Adrenal gland (tissue), 12 donors: ENCODE data around the gene CRNKL1. TPM values are rescaled to one million over a fixed set of nuclear protein-coding genes. Genes with fewer than 3 reads are reported as not detected.

Source experiments
- DNase-seq, 7 donors: peaks; one replicate each; pipeline ENCODE4 v3.0.0-alpha.2; 2019 to 2020
- H3K27ac ChIP-seq, 5 donors: fragments of 200-600 bp; sonication (generic) in 4 of 5; 1 replicate in 3 of 5; 2 replicates in 2 of 5; pipeline versions ENCODE4 v1.5.1 to v1.8.0; 2016 to 2020; ENCODE audit warnings: mild to moderate bottlenecking in 1 of 5
- H3K27me3 ChIP-seq: fragments of 200-600 bp; 2 replicates; pipeline ENCODE4 v1.8.0; 2021
- H3K36me3 ChIP-seq, 2 donors: fragments of 200-600 bp; replicated peaks in 1 of 2; 1 replicate in 1 of 2; 2 replicates in 1 of 2; pipeline versions ENCODE4 v1.5.1 to v1.8.0; 2018 to 2022
- H3K4me1 ChIP-seq, 2 donors: fragments of 200-600 bp; replicated peaks in 1 of 2; 1 replicate in 1 of 2; 2 replicates in 1 of 2; pipeline versions ENCODE4 v1.5.1 to v1.8.0; 2018 to 2021
- H3K4me3 ChIP-seq, 4 donors: fragments of 200-600 bp; sonication (generic) in 3 of 4; one replicate each; pipeline ENCODE4 v1.5.1; 2016 to 2018
- H3K9me3 ChIP-seq, 3 donors: fragments of 200-600 bp; sonication (generic) in 1 of 3; replicated peaks in 1 of 3; 1 replicate in 2 of 3; 2 replicates in 1 of 3; pipeline versions ENCODE4 v1.5.1 to v1.8.0; 2016 to 2021
- POLR2A ChIP-seq, 2 donors: fragments of 450-650 bp; IDR thresholded peaks; one replicate each; pipeline ENCODE4 v1.6.1; 2017; ENCODE audit warnings: antibody characterized with exemption in 2 of 2, mild to moderate bottlenecking in 2 of 2, moderate library complexity in 1 of 2
- WGBS, 4 donors: extraction: QIAGEN DNeasy Blood & Tissue Kit in 2 of 4; methylation state at CpG; one replicate each; pipeline versions ENCODE4 v1.1.5 to v1.1.7; 2013 to 2017; 5-methylcytosine and 5-hydroxymethylcytosine counted together
- intact Hi-C, 2 donors: fragments of 100-400 bp; cut with DNase I; formaldehyde crosslinking; loops; one replicate each; pipeline versions ENCODE4 v1.14.1 to v1.15.0; 2022 to 2023
- polyA plus RNA-seq, 3 donors: library from polyadenylated mRNA; stranded (reverse); fragments of 200-250 nt in 2 of 3; fragments of 350-450 nt in 1 of 3; fragmentation: Illumina TruSeq in 1 of 3; extraction: RNeasy Lipid Tissue Mini Kit (QIAGEN cat#74804) in 1 of 3; gene quantifications; one replicate each; pipeline ENCODE4 v1.2.3, GENCODE V29; 2013 to 2014
- total RNA-seq, 9 donors: library from RNA; depleted of rRNA in 4 of 9; stranded (reverse); fragments of >200 nt in 4 of 9; fragments of 120-200 nt in 1 of 9; fragmentation: NEBNext Ultra II Directional in 1 of 9; extraction: Animal tissue kit (Norgen Biotek cat#: 25700) in 1 of 9; gene quantifications; one replicate each; pipeline versions ENCODE4 v1.1.0 to v1.2.4, GENCODE V29; 2013 to 2023
- TF ChIP-seq, protein P1 (sequence below), 6 experiments: fragments of 450-650 bp in 4 of 6; fragments of 200-600 bp in 2 of 6; sonication (generic) in 1 of 6; IDR thresholded peaks; 1 replicate in 5 of 6; 2 replicates in 1 of 6; pipeline versions ENCODE4 v1.5.1 to v1.8.0; 2016 to 2021; ENCODE audit warnings: antibody characterized with exemption in 6 of 6, mild to moderate bottlenecking in 2 of 6, moderate library complexity in 1 of 6
- donor health status: healthy with polysubstance abuse.
- donor health status: Bipolar disorder and iron deficiency.
- donor health status: DM: yes; HTN: yes; CAD: no.
- donor health status: DM: no; HTN: no; CAD: no.
- donor health status: DM: no; HTN: no; CAD: no.
- donor health status: DM: yes; HTN: yes; CAD: no.

The CRNKL1 gene
- total and polyA plus RNA-seq, 12 donors, result 9.6 to 32.0 (median 18.7) TPM

DNA sequence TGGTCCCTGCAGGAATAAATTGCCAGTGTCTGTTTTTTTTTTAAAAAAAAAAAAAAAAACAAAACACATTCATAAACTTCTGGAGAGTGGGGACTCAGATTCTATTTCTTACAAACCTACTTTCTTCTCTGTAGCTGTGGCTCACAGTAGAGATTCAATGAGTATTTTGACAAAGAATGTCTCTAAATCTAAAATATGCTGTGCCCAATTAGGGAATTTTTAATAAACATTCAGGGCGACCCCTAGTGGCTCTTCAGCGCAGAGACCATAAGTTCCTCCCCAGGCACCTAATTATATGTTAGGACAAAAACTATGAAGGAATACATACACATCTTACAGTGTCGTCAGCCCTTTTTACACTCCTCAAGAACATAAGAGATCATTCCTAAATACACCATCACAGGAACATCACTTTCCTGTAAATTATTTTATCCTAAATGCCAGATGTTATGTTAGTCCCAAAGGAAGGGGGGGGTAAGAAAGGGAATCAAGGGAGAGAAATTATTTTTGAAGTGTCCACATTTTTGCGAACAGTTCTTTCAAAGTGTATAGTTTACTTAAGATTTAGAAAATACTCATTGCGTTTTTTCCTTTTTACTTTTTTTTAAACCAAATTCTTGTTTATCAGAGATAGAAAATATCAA, 56.9 kb downstream of the CRNKL1 start:
- TF ChIP-seq, protein P1, sequence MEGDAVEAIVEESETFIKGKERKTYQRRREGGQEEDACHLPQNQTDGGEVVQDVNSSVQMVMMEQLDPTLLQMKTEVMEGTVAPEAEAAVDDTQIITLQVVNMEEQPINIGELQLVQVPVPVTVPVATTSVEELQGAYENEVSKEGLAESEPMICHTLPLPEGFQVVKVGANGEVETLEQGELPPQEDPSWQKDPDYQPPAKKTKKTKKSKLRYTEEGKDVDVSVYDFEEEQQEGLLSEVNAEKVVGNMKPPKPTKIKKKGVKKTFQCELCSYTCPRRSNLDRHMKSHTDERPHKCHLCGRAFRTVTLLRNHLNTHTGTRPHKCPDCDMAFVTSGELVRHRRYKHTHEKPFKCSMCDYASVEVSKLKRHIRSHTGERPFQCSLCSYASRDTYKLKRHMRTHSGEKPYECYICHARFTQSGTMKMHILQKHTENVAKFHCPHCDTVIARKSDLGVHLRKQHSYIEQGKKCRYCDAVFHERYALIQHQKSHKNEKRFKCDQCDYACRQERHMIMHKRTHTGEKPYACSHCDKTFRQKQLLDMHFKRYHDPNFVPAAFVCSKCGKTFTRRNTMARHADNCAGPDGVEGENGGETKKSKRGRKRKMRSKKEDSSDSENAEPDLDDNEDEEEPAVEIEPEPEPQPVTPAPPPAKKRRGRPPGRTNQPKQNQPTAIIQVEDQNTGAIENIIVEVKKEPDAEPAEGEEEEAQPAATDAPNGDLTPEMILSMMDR (IDR thresholded peaks at IDR 0.05), result peak; percentile 73 to 85 (median 83)
- no peak for TF ChIP-seq POLR2A (IDR thresholded peaks at IDR 0.05)
- intact Hi-C loops, result loop anchor here (5.0 to 10.0 kb wide), 4 partner anchors 71 to 301 kb away; no protein-coding TSS in a partner anchor
- Histone ChIP-seq H3K36me3 (peaks cover 0 to 30% of the 10 kb centered on the region in 2 donors), H3K27ac (no peak overlapping the region), H3K27me3 (no peaks in the 10 kb centered on the region), H3K9me3 (no peaks in the 10 kb centered on the region), H3K4me1 (peaks cover 33 to 72% of the 10 kb centered on the region in 2 donors), H3K4me3 (no peak overlapping the region)
- WGBS, 4 donors, result 25 to 30% (median 27%) methylated on average over 5 of the region's 5 CpGs
- DNase-seq, result peak in 3 of 7 donors; percentile 46 to 61 (median 59)

DNA sequence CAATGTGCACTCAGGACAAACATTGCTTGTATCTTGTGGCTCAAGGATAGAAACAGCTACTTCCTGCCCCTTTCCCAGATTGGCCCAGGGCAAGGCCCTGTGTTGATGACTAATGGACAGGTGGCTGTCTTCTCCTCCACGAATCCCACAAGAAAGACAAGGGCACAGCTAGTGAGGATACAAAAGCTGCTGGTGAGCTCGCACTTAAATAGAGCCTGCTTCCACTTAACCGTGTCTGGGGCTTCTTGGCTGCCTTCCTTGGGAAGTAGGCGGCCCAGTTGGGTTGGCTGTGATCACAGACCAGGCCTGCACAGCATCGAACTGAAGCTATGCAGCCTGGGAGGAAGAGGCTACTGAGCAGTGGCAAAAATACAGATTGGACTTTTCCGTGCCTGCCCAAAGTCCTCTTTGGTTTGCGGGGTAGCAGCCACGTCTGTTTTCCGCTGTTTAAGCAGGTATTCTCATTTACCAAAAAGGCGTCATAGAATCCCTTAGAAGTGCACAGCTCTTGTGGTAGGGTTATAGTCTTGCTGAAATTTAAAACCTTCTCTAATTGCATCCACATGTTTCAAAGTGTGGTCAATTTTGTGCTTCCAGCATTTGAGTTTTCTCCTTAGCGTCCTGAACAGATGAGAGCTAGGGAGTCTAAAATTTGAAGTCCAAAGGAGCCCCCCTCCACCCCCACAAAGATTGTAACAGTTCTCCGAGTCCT, 58.2 kb downstream of the CRNKL1 start:
- peak overlapping the region; percentile 29 to 82 (median 82) for H3K27ac ChIP-seq
- H3K27me3 ChIP-seq, result no peaks in the 10 kb centered on the region
- WGBS, 4 donors, result 66 to 80% (median 69%) methylated on average over 9 to 12 of the region's 12 CpGs
- DNase-seq, result no peak
- H3K4me1 ChIP-seq, result peaks cover 24 to 62% of the 10 kb centered on the region in 2 donors
- H3K36me3 ChIP-seq, result peaks cover 0 to 27% of the 10 kb centered on the region in 2 donors
- intact Hi-C loops, result loop anchor here in 1 of 2 donors (10.0 kb wide), 2 partner anchors 69 to 299 kb away; no protein-coding TSS in a partner anchor
- no peaks in the 10 kb centered on the region for H3K9me3 ChIP-seq
- H3K4me3 ChIP-seq, result no peak overlapping the region
- TF ChIP-seq, protein P1 (IDR thresholded peaks at IDR 0.05), result no peak
- TF ChIP-seq POLR2A (IDR thresholded peaks at IDR 0.05), result no peak

DNA sequence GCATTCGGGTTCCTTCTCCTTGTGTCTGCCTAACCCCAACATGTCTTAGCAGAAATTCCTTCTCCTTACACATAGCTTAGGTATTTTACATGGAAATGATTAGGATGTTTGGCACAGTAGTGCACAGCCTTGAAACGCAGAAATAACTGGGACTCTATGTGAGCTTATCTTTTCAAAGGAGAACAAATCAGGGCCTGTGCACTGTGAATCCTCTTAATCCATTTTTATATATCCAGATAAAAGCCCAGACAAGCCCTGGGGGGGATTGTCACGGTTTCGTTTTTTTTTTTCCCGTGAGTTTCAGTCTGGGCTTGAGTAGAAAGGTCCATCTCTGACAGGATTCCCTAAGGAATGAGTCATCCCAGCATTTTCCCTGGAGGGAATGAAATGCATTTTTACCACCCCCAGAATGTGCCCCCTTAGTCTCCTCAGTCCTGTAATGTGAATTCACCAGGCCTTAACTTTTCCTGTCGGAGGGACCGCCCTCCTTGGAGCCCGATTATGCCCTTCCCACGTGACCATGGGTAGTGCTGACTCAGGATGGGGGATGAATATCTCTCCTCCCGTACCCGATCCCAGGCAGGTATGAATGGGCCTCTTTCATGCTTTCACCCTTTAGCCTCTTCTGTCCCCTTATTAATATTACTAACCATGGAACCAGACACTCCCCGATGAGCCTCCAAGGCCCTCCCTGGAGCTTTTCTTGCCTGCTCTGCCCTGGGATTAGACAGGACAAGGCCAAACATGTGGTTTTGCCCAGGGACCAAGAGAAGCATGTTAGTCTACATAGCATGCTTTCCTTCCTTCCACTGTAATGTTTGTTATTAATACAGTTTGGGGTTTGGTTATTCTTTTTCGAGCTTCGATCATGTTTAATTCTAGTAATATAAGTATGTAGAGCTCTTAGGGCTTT, 59.0 kb downstream of the CRNKL1 start:
- DNase-seq, result peak; percentile 61 to 77 (median 68)

More for the DNA sequence above, 59.0 kb downstream of the CRNKL1 start:
- no peaks in the 10 kb centered on the region for H3K9me3 ChIP-seq
- peak overlapping the region; percentile 29 to 82 (median 82) for H3K27ac ChIP-seq
- 37 to 44% (median 38%) methylated on average over 14 of the region's 14 CpGs for WGBS, 4 donors
- H3K4me1 ChIP-seq, result peaks cover 21 to 61% of the 10 kb centered on the region in 2 donors
- TF ChIP-seq, protein P1 (IDR thresholded peaks at IDR 0.05), result no peak
- TF ChIP-seq POLR2A (IDR thresholded peaks at IDR 0.05), result no peak
- peak overlapping the region in 1 of 4 donors; percentile 22 for H3K4me3 ChIP-seq
- intact Hi-C loops, result loop anchor here in 1 of 2 donors (10.0 kb wide), 2 partner anchors 68 to 298 kb away; no protein-coding TSS in a partner anchor
- H3K36me3 ChIP-seq, result peaks cover 0 to 18% of the 10 kb centered on the region in 2 donors
- no peaks in the 10 kb centered on the region for H3K27me3 ChIP-seq
